ENCODE data around the gene SULF2. TPM values are rescaled to one million over a fixed set of nuclear protein-coding genes. Genes with fewer than 3 reads are reported as not detected.
A peak's percentile ranks its signal among the peaks of the same experiment; 100 is the strongest.

Gene SULF2
- total RNA-seq, 1 donor from 2014 or later, result 94.5 TPM

GRCh38 chr20:47664068-47664437 lies 121.2 kb downstream of the SULF2 start:
- H3K9me3 Mint-ChIP-seq (ENCODE audit: low read depth), result no peaks in the 10 kb centered on the region
- no peaks in the 10 kb centered on the region for H3K27me3 Mint-ChIP-seq
- DNase-seq (ENCODE audit: low spot score, unreplicated experiment), result no peak
- no peak overlapping the region for H3K4me3 Mint-ChIP-seq (ENCODE audit: low read depth)
- TF ChIP-seq, protein P1, sequence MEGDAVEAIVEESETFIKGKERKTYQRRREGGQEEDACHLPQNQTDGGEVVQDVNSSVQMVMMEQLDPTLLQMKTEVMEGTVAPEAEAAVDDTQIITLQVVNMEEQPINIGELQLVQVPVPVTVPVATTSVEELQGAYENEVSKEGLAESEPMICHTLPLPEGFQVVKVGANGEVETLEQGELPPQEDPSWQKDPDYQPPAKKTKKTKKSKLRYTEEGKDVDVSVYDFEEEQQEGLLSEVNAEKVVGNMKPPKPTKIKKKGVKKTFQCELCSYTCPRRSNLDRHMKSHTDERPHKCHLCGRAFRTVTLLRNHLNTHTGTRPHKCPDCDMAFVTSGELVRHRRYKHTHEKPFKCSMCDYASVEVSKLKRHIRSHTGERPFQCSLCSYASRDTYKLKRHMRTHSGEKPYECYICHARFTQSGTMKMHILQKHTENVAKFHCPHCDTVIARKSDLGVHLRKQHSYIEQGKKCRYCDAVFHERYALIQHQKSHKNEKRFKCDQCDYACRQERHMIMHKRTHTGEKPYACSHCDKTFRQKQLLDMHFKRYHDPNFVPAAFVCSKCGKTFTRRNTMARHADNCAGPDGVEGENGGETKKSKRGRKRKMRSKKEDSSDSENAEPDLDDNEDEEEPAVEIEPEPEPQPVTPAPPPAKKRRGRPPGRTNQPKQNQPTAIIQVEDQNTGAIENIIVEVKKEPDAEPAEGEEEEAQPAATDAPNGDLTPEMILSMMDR (IDR thresholded peaks at IDR 0.05; ENCODE audit: unreplicated experiment), result no peak
- H3K27ac Mint-ChIP-seq, result peak overlapping the region; percentile 88
- H3K4me1 Mint-ChIP-seq (ENCODE audit: low read depth), result no peaks in the 10 kb centered on the region
- peaks cover 9% of the 10 kb centered on the region for H3K36me3 Mint-ChIP-seq (ENCODE audit: insufficient read depth)

DNA sequence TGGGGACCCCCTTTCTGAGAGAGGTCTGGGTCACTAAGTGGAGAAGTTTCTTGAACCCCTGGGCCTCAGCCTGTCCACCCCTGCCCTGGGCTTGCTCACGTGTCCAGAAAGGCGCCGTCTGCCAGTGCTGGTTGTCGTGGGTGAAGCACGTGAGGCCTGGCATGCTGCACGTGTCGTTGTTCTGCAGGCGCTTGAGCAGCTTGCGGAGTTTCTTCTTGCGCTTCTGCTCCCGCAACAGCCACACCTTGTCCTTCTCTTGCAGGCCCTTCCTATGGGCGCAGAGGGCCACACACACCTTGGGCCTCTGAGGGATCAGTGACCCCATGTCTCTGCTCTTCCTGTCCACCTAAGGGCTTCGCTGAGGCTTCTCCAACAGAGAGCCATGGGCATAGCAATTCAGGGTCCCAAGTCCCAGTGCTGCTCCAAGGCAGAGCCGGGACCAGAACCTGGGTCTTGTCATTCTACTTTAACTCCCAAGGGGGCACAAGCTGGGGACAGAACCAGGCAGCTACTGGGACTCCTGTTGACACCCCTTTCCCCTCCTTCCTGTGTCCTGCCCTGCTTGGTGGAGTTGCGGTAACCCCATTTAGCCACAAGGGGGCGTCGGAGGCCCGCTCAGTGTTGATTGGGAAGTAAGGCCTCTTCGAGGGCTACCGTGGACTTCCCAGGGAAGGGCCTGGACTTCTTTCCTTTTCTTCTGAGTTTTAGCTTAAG lies 121.8 kb downstream of the SULF2 start:
- Mint-ChIP-seq H3K36me3 (ENCODE audit: insufficient read depth) (peaks cover 6% of the 10 kb centered on the region), H3K27me3 (no peaks in the 10 kb centered on the region), H3K27ac (peak overlapping the region; percentile 88), H3K4me3 (ENCODE audit: low read depth) (no peak overlapping the region), H3K4me1 (ENCODE audit: low read depth) (no peaks in the 10 kb centered on the region), H3K9me3 (ENCODE audit: low read depth) (no peaks in the 10 kb centered on the region)
- DNase-seq (ENCODE audit: low spot score, unreplicated experiment), result peak; percentile 88
- TF ChIP-seq, protein P1 (IDR thresholded peaks at IDR 0.05; ENCODE audit: unreplicated experiment), result peak; percentile 95

DNA sequence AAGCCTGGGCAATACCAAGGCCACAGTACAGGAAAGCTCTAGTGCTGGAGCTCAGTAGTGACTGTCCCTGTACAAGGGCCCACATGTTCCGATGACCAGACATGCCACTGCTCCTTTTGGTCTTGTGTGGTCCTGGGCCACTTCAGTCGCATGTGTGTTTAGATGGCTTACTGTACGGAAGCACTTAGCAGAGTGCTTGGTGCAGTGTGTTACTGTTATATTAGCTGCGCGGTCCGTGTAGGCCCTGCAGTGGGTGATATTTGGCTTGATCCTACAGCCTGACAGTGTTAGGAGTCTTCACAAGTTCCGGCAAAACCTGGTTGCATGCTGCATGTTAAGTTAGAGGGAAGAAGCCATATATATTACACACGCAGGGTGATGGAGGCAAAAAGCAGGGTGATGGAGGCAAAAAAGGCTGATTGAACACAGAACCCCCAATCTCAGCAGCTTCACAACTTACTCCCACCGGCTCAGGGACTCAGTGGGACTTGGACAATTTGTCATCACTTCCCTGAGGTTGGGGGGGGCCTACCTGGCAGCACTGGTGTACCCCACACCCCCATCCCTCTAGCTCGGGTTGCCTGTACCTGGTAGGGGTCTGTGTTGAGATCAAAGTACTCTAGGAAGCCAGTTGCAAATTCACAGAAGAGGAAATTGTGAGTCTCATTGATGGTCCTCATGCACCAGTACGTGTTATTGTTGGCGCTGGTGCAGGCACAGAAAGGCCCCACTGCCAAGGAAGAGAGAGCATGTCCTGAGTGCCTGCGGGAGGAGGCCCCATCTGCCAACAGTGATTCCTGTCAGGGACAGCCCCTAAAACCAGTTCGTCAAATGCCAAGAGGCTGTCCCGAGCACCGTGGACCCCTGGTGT lies 122.6 kb downstream of the SULF2 start:
- H3K27me3 Mint-ChIP-seq, result no peaks in the 10 kb centered on the region
- no peaks in the 10 kb centered on the region for H3K9me3 Mint-ChIP-seq (ENCODE audit: low read depth)
- no peak overlapping the region for H3K27ac Mint-ChIP-seq
- no peak overlapping the region for H3K4me3 Mint-ChIP-seq (ENCODE audit: low read depth)
- H3K4me1 Mint-ChIP-seq (ENCODE audit: low read depth), result no peaks in the 10 kb centered on the region
- DNase-seq (ENCODE audit: low spot score, unreplicated experiment), result no peak
- TF ChIP-seq, protein P1 (IDR thresholded peaks at IDR 0.05; ENCODE audit: unreplicated experiment), result no peak
- peaks cover 11% of the 10 kb centered on the region for H3K36me3 Mint-ChIP-seq (ENCODE audit: insufficient read depth)

DNA sequence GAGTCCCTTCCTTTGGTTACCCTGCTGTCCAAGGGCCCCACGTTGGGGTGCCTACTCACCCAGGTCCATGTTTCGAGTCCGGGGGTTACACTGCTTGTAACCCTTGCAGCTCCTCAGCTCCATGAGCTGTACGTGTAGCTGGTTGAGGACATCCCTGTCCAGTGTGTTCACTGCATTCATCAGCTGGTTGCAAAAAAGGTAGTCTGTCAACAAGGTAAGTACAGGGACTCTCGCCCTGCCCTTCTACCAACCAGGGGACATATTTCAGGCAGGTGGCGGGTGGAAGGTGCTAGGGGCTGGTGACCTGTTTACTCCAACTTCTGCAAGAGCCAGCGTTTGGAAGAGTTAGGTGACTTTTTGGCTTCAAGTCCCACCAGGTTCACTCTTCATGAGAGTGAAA lies 123.6 kb downstream of the SULF2 start:
- TF ChIP-seq, protein P1 (IDR thresholded peaks at IDR 0.05; ENCODE audit: unreplicated experiment), result no peak
- no peak for DNase-seq (ENCODE audit: low spot score, unreplicated experiment)
- Mint-ChIP-seq H3K9me3 (ENCODE audit: low read depth) (no peaks in the 10 kb centered on the region), H3K4me1 (ENCODE audit: low read depth) (peaks cover 1% of the 10 kb centered on the region), H3K36me3 (ENCODE audit: insufficient read depth) (peaks cover 12% of the 10 kb centered on the region), H3K27me3 (no peaks in the 10 kb centered on the region), H3K27ac (peak overlapping the region; percentile 37), H3K4me3 (ENCODE audit: low read depth) (no peak overlapping the region)

DNA sequence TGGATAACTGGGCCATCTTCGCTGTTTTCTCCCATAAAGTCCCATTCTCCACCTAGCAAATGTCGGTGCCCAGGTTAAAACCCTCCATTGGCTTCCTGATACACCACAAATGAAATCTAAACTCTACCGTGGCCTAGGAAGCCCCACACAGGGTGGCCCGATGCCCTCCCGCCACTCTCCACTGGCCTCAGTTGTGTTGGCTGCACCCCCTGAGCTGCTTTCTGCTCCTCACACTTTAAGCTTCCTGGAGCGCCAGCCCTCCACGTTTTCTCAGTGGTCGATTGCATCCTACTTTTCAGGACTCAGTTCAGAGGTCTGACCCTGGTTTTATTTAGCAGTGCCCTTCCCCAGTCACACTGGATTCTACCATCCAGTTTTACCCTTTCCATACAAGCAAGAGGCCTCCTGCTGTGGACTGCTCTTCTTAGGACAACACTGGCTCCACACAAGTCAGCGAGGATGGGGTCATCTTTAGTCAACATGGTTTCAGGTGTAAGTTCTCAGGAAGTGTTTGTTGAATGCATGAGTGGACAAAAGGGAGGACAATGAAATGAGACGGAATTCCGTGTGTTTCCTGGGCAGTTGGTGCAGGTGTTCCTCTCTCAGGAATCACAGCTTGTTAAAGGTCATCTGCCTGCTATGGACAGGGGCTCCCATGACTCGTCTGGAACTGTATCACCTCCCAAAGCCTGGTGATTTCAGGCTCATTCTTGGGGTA lies 124.1 kb downstream of the SULF2 start:
- DNase-seq (ENCODE audit: low spot score, unreplicated experiment), result no peak
- TF ChIP-seq, protein P1 (IDR thresholded peaks at IDR 0.05; ENCODE audit: unreplicated experiment), result no peak
- no peaks in the 10 kb centered on the region for H3K27me3 Mint-ChIP-seq
- peaks cover 6% of the 10 kb centered on the region for H3K4me1 Mint-ChIP-seq (ENCODE audit: low read depth)
- no peaks in the 10 kb centered on the region for H3K9me3 Mint-ChIP-seq (ENCODE audit: low read depth)
- peaks cover 12% of the 10 kb centered on the region for H3K36me3 Mint-ChIP-seq (ENCODE audit: insufficient read depth)
- no peak overlapping the region for H3K27ac Mint-ChIP-seq
- H3K4me3 Mint-ChIP-seq (ENCODE audit: low read depth), result no peak overlapping the region
